Effector memory CD8-positive, alpha-beta T cell (primary cell): ENCODE data around the gene PSMB1.
A peak's percentile ranks its signal among the peaks of the same experiment; 100 is the strongest.
"Not testable (repeated sequence)": the region's sequence is repeated elsewhere in the genome, so short reads cannot be mapped to it uniquely, and the experiment has no call there.

Source experiments
- ATAC-seq: fragments of 150-1000 bp; cut with Tn5 transposase; replicated peaks from 2 replicates; pipeline ENCODE4 v1.10.0; 2021; ENCODE audit warnings: mild to moderate bottlenecking, moderate library complexity
- DNase-seq, 3 experiments: peaks; one replicate each; pipeline ENCODE4 v3.0.0; 2021
- H3K27ac Mint-ChIP-seq, 2 donors: one replicate each; pipeline ENCODE4 v1.8.0; 2022; ENCODE audit warnings: mild to moderate bottlenecking in 2 of 2, mixed read lengths in 2 of 2, moderate library complexity in 2 of 2
- H3K27me3 Mint-ChIP-seq, 2 donors: one replicate each; pipeline ENCODE4 v1.8.0; 2022; ENCODE audit warnings: mixed read lengths in 2 of 2
- H3K36me3 Mint-ChIP-seq: one replicate; pipeline ENCODE4 v1.8.0; 2022; ENCODE audit warnings: mild to moderate bottlenecking, moderate library complexity, mixed read lengths; ENCODE audit not compliant: insufficient read depth
- H3K4me1 Mint-ChIP-seq, 2 donors: one replicate each; pipeline ENCODE4 v1.8.0; 2022; ENCODE audit warnings: low read depth in 2 of 2, mixed read lengths in 2 of 2
- H3K4me3 Mint-ChIP-seq, 2 donors: one replicate each; pipeline ENCODE4 v1.8.0; 2022; ENCODE audit warnings: mild to moderate bottlenecking in 2 of 2, mixed read lengths in 2 of 2, moderate library complexity in 2 of 2
- H3K9me3 Mint-ChIP-seq, 2 donors: one replicate each; pipeline ENCODE4 v1.8.0; 2022; ENCODE audit warnings: mixed read lengths in 2 of 2

The PSMB1 gene

DNA sequence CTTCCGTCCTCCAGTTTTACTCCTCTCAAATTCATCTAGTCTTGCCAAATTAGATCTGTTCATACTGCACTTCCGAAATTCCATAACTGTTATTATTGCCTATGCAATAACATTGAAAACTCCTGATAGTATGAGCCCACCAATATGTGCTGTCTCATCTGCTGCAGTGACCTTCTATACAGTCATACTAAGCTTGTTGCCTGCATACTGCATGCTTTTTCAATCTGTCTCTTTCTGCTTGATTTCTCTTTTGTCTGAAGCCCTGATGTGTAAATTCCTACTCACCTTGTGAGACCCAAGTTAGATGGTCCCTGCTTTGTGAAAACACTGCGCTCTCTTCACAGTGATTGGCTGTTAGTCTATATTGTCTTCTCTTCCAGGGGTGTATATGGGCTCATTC is 2.2 kb upstream of the PSMB1 start:
- H3K4me1 Mint-ChIP-seq, result peaks cover 24% of the 10 kb centered on the region in 2 donors
- H3K36me3 Mint-ChIP-seq, result peaks cover 30% of the 10 kb centered on the region
- no peaks in the 10 kb centered on the region for H3K27me3 Mint-ChIP-seq
- DNase-seq (no peak), ATAC-seq (no peak)
- H3K4me3 Mint-ChIP-seq, result no peak overlapping the region
- H3K27ac Mint-ChIP-seq, result no peak overlapping the region
- no peaks in the 10 kb centered on the region for H3K9me3 Mint-ChIP-seq

DNA sequence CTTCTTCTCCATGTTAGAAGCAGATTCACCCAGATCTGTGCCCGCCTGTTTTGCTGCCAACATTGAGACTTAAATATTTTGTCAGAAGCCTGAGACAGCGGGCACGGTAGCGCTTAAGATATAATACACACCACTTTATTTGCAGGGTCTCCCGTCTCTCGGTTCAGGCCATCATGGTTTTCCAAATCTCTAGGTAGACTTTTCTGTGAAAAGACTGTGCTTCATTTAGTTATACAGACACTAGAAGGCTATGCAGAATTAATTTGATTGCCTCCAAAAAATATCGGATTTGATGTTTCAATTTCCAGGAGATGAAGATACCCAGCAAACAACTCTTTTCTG is 1.7 kb upstream of the PSMB1 start:
- peaks cover 32% of the 10 kb centered on the region for H3K36me3 Mint-ChIP-seq
- no peaks in the 10 kb centered on the region for H3K27me3 Mint-ChIP-seq
- H3K9me3 Mint-ChIP-seq, result no peaks in the 10 kb centered on the region
- DNase-seq, result no peak
- H3K4me1 Mint-ChIP-seq, result peaks cover 26% of the 10 kb centered on the region in 2 donors
- no peak overlapping the region for H3K4me3 Mint-ChIP-seq
- H3K27ac Mint-ChIP-seq, result no peak overlapping the region
- ATAC-seq, result no peak

DNA sequence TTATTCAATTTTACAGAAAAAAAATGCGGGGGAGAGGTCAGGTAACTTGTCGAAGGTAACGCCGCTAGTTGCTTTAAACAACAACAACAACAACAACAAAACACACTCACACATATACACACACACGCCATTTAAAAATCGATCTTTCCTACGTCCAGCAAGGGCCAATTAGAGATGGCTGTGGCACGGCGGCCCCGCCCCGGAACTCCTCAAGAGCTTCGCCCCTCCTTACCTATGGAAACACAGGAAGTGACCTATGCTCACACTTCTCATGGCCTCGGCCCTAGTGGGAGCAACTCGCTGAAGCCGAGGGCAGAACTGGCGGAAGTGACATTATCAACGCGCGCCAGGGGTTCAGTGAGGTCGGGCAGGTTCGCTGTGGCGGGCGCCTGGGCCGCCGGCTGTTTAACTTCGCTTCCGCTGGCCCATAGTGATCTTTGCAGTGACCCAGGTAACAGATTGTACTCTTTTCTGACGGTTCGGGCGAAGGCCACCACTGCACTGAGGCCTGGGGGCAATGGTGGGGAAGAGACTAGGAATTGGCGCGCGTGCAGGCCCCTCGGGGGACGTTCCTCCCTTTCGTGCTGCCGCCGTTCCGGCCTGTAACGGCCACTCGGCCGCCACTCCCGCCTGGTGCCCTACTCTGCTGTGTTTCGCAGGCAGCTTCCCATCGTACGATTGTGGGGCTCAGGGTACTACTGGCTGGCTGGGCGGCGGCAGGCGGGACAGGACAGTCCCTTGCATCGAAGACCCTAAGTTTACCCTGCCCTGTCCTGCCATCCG is 1.1 kb upstream of the PSMB1 start, which contains the start of gene TBP:
Gene TBP, plus strand, starts transcription at position 357 of the 783 bp plus-strand sequence. CDS start 2,661 bp downstream, outside the sequence.
- Mint-ChIP-seq H3K27me3 (no peaks in the 10 kb centered on the region), H3K36me3 (peaks cover 31% of the 10 kb centered on the region), H3K9me3 (no peaks in the 10 kb centered on the region), H3K4me1 (peaks cover 24 to 31% of the 10 kb centered on the region in 2 donors), H3K27ac (no peak within 1 kb of the TSS), H3K4me3 (no peak within 1 kb of the TSS)
- DNase-seq (peak; percentile 98 to 99 (median 98)), ATAC-seq (peak; percentile 91)

DNA sequence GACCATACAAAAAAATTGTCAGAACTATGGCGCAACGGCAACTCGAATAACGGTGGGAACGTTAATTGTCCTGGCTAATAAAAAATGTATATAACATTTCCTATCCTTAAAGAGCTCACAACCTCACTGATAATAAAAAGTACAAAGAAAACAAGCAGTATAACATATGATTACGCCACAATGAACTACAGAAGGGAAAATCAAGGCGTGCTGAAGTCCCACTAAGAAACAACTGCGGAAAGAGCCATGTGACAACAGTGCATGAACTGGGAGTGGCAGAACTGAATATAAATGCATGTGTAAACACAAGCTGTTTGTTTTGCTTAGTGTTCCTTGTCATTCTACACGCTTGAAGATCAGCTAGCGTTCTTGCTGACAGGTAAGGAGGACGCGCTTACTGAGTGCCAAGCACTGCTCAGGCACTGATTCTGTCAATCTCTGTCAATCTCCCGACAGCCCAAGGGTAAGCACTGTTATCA is 466 bp upstream of the PSMB1 start:
- peaks cover 22 to 28% of the 10 kb centered on the region in 2 donors for H3K4me1 Mint-ChIP-seq
- no peak for DNase-seq
- no peak overlapping the region for H3K27ac Mint-ChIP-seq
- no peaks in the 10 kb centered on the region for H3K27me3 Mint-ChIP-seq
- H3K9me3 Mint-ChIP-seq, result no peaks in the 10 kb centered on the region
- peak; percentile 60 for ATAC-seq
- no peak overlapping the region for H3K4me3 Mint-ChIP-seq
- peaks cover 28% of the 10 kb centered on the region for H3K36me3 Mint-ChIP-seq

DNA sequence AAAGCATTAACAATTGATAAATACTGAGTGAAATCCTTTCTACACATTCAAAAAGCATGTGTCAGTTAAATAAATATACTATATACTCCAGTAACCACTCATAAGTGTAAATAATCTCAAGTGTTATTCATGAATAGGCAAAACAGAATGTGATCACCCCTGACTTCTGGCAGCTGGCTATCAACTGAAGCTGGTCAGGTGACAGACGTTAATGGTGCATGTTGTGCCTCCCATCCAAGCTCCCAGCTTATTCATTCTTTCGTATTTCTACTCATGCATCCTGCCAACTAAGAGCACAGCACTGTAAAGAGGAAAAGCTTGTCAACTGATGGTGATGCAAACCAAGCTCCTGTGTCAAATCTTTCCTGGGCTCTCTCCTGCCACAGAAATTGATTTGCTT is 7.7 kb downstream of the PSMB1 start:
- no peaks in the 10 kb centered on the region for H3K27me3 Mint-ChIP-seq
- peaks cover 19 to 48% of the 10 kb centered on the region in 2 donors for H3K4me1 Mint-ChIP-seq
- H3K9me3 Mint-ChIP-seq, result no peaks in the 10 kb centered on the region
- DNase-seq, result no peak
- H3K36me3 Mint-ChIP-seq, result peaks cover 87% of the 10 kb centered on the region
- no peak overlapping the region for H3K4me3 Mint-ChIP-seq
- no peak for ATAC-seq
- H3K27ac Mint-ChIP-seq, result no peak overlapping the region

DNA sequence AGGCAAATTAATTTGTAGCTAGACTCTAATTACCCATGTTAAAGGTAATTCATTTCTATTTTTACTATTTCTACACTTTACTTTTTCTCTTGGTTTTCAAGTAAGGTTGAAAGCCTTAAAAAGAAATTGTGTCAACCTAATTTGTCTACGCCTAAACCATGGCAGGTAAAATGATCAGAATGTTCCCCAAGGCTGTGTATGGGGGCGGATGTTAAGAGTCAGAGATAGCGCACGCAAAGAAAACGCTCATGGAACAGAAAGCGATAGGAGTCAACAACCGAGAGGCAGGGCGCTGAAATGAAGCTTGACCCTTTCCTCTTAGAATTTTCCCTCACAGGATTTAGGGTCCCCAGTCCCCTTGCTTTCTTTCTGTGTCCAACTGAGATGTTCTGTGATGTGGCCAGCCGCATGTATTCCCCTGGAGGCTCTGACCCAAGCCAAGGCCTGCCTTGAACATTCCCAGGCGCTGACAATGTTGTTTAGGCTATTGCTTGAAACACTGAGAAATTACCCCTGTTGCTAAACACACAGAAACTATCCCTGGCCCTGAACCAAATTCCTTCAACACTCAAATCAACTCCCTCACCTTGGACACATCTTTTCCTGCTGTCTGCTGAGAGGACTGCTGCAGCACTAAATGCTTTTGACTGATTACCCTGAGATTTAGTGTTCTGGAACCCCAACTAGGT is 10.9 kb downstream of the PSMB1 start:
- H3K27me3 Mint-ChIP-seq, result no peaks in the 10 kb centered on the region
- no peak overlapping the region for H3K4me3 Mint-ChIP-seq
- H3K36me3 Mint-ChIP-seq, result peaks cover 96% of the 10 kb centered on the region
- no peaks in the 10 kb centered on the region for H3K9me3 Mint-ChIP-seq
- H3K4me1 Mint-ChIP-seq, result peaks cover 21 to 26% of the 10 kb centered on the region in 2 donors
- H3K27ac Mint-ChIP-seq, result peak overlapping the region in 1 of 2 donors; percentile 25
- ATAC-seq (no peak), DNase-seq (no peak)

DNA sequence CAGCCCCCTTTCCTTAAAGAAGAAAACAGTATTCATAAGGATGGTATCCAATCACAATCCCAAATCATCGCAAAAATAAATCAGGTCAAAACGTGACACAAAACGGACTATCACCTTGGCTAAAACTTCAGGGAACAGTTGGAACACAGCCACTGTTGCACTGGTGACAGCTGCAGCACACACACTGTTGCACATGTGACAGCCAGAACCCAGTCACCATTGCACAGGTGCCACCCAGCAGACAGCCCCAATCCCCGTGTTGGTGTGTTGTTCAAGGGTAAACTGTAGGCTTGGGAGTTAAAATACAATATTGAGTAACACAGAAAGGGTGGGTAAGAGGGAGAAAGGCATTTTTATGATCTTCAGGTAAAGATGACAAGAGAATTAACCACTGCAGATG is 15.8 kb downstream of the PSMB1 start:
- H3K36me3 Mint-ChIP-seq, result peaks cover 90% of the 10 kb centered on the region
- no peaks in the 10 kb centered on the region for H3K27me3 Mint-ChIP-seq
- peak overlapping the region in 1 of 2 donors; percentile 46 for H3K27ac Mint-ChIP-seq
- H3K9me3 Mint-ChIP-seq, result no peaks in the 10 kb centered on the region
- no peak for DNase-seq
- no peak overlapping the region for H3K4me3 Mint-ChIP-seq
- peaks cover 21 to 23% of the 10 kb centered on the region in 2 donors for H3K4me1 Mint-ChIP-seq
- no peak for ATAC-seq

DNA sequence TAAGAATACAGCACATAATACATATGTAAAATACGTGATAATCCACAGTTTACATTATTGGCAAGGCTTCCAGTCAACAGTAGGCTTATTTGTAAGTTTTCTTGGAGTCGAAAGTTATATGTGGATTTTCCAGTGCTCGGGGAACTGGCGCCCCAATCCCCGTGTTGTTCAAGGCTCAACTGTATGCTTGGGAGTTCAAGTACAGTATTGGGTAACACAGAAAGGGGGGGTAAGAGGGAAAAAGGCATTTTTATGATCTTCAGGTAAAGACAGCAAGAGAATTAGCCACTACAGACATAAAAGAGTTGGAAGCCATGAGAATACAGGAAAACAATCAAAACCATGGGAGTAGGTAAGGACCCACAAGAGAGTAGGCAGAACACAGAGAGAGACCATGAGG is 16.4 kb downstream of the PSMB1 start:
- Mint-ChIP-seq H3K4me1 (peaks cover 20 to 23% of the 10 kb centered on the region in 2 donors), H3K27ac (peak overlapping the region in 1 of 2 donors; percentile 36), H3K27me3 (no peaks in the 10 kb centered on the region), H3K9me3 (no peaks in the 10 kb centered on the region), H3K36me3 (peaks cover 84% of the 10 kb centered on the region), H3K4me3 (no peak overlapping the region)
- no peak for ATAC-seq
- no peak for DNase-seq

DNA sequence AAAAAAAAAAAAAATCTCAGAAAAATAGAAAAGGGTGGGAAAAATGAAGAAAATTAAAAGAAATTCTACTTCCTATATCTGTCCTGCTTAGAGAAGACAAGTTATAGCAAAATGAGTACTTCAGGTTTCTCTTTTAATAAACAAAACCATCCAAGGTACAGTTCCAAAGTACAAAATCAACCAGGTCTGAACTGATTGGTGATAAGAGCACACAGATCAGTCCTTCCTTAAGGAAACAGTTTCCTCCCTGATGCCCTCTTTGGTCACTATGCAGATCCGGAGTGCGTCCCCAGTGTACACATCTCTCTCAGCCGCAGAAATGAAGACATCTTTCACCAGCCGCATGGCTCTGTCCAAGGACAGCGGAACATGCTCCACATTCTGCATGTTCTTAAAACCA is 18.1 kb downstream of the PSMB1 start:
- Mint-ChIP-seq H3K27me3 (no peaks in the 10 kb centered on the region), H3K9me3 (no peaks in the 10 kb centered on the region), H3K4me3 (no peak overlapping the region)

DNA sequence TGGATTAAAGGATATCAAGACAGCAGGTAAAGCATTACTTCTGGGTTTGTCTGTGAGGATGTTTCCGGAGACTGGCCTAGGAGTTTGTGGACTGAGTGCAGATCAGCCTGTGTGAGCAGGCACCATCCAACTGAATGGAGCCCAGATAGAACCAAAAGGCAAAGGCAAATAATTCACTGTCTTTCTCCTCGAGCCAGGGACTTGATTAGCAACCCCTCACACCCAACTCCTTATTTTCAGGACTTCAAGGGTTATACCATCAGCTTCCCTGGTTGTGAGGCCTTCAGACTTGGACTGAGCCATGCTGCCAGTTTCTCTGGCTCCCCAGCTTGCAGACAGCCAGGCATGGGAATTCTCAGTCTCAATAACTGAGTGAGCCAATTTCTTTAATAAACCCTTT is 19.3 kb downstream of the PSMB1 start:
- DNase-seq (no peak), ATAC-seq (no peak)
- H3K9me3 Mint-ChIP-seq, result no peaks in the 10 kb centered on the region
- H3K4me1 Mint-ChIP-seq, result peaks cover 5 to 10% of the 10 kb centered on the region in 2 donors
- H3K27ac Mint-ChIP-seq, result no peak overlapping the region
- no peaks in the 10 kb centered on the region for H3K27me3 Mint-ChIP-seq
- no peak overlapping the region for H3K4me3 Mint-ChIP-seq
- H3K36me3 Mint-ChIP-seq, result peaks cover 55% of the 10 kb centered on the region

More for the DNA sequence above, 18.1 kb downstream of the PSMB1 start:
- H3K27ac Mint-ChIP-seq, result no peak overlapping the region
- peaks cover 8 to 10% of the 10 kb centered on the region in 2 donors for H3K4me1 Mint-ChIP-seq
- peaks cover 67% of the 10 kb centered on the region for H3K36me3 Mint-ChIP-seq
- DNase-seq (no peak), ATAC-seq (no peak)

DNA sequence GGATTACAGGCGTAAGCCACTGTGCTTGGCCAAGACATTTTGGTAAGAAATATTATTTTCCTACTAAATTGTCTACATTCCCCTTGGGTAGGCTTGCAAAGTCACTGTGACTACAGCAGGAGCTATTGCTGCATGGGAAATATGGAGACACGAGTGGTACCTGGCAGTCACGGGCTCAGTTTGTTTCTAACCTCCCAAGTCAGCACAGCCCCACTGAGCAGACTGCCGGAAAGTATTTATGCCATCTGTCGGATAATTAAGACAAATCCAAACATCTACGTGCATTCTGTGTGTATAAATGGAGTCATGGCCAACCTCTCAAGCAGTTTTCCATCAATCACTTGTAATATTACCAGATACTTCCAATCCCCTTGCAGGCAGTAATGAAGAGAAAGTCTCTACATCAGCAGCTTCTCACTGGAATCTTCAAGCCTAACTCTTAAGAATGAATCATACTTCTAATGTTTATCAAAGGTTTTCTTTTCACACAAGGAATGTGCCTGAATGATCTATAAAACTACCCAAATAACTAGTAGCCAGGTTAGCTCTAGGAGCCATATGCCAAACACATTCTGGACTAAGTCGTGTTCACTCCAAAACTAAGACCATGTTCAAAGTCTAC is 20.1 kb downstream of the PSMB1 start:
- Mint-ChIP-seq H3K9me3 (no peaks in the 10 kb centered on the region), H3K27ac (no peak overlapping the region), H3K36me3 (peaks cover 49% of the 10 kb centered on the region), H3K4me3 (no peak overlapping the region), H3K27me3 (no peaks in the 10 kb centered on the region), H3K4me1 (peaks cover 4 to 10% of the 10 kb centered on the region in 2 donors)
- DNase-seq (no peak), ATAC-seq (no peak)

DNA sequence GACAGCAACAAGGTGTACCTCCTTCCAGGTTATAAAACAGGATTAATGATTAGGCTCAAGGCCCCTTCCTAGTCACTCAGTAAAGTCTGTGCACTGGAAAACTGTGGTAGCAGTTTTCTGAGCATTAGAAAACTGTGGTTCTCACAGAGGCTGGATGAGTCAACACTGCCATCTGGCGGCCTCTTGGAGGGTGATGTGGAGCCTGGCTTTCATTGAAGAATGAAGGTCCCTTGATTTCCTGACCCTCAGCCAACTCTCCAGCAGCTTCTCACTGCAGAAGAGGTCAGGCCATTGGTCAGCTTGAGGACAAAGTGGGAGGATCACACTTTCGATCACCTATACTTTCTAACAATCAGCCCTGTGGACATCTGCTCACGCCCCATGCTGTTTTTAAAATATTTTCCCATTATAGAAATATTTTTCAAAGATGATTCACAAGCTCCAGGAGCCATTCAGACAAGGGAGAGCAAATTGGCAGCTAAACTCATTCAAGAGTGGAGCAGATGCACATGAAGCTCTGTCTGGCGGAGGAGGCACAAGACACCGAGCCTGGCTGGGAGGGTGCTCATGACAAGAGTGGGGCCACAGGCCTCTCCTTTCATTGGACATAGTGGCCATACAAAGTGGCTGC is 23.2 kb downstream of the PSMB1 start:
- Mint-ChIP-seq H3K27ac (no peak overlapping the region), H3K4me3 (no peak overlapping the region), H3K9me3 (no peaks in the 10 kb centered on the region), H3K36me3 (peaks cover 22% of the 10 kb centered on the region), H3K4me1 (no peaks in the 10 kb centered on the region), H3K27me3 (no peaks in the 10 kb centered on the region)
- DNase-seq (peak; percentile 56 to 61 (median 58)), ATAC-seq (peak; percentile 80)

DNA sequence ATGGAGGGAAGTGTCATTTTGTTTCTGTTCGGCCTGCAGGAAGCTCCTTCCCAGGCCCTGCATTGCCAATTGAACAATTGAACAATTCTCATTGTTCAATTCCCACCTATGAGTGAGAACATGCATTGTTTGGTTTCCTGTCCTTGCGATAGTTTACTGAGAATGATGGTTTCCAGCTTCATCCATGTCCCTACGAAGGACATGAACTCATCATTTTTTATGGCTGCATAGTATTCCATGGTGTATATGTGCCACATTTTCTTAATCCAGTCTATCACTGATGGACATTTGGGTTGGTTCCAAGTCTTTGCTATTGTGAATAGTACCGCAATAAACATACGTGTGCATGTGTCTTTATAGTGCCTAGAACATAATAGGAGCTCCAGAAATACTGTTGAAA is 25.1 kb downstream of the PSMB1 start:
- not testable (repeated sequence) for H3K27ac Mint-ChIP-seq, H3K27me3 Mint-ChIP-seq, H3K9me3 Mint-ChIP-seq, H3K4me3 Mint-ChIP-seq, DNase-seq, H3K36me3 Mint-ChIP-seq, H3K4me1 Mint-ChIP-seq, ATAC-seq
